Neural cell (in vitro differentiated cells): ENCODE measurements around the gene LRIG1.

Source experiments
- CTCF ChIP-seq: fragments of 450-650 bp; IDR thresholded peaks from 2 replicates; pipeline ENCODE4 v1.5.1; 2014; ENCODE audit warnings: antibody characterized with exemption, mild to moderate bottlenecking, moderate library complexity; ENCODE audit not compliant: poor library complexity, severe bottlenecking
- EP300 ChIP-seq: fragments of 450-650 bp; conservative IDR thresholded peaks from 2 replicates; pipeline ENCODE4 v1.6.1; 2014; ENCODE audit warnings: antibody characterized with exemption, mild to moderate bottlenecking, moderate library complexity; ENCODE audit not compliant: poor library complexity, severe bottlenecking
- EZH2 ChIP-seq: fragments of 200-600, 300-800 bp; shearing (Covaris generic), sonication (generic); IDR thresholded peaks from 2 replicates; pipeline ENCODE4 v1.6.1; 2014; ENCODE audit warnings: antibody characterized with exemption, low read length, borderline replicate concordance, mild to moderate bottlenecking; ENCODE audit not compliant: insufficient read depth, poor library complexity, severe bottlenecking
- POLR2AphosphoS5 ChIP-seq: IDR thresholded peaks from 2 replicates; pipeline ENCODE4 v1.6.1; 2012
- RAD21 ChIP-seq: fragments of 450-650 bp; conservative IDR thresholded peaks from 2 replicates; pipeline ENCODE4 v1.6.1; 2014; ENCODE audit warnings: antibody characterized with exemption, mild to moderate bottlenecking, moderate library complexity
- REST ChIP-seq: IDR thresholded peaks from 2 replicates; pipeline ENCODE4 v1.6.1; 2012; ENCODE audit warnings: borderline replicate concordance
- SMC3 ChIP-seq: fragments of 450-650 bp; conservative IDR thresholded peaks from 2 replicates; pipeline ENCODE4 v1.6.1; 2014; ENCODE audit warnings: antibody characterized with exemption, mild to moderate bottlenecking, moderate library complexity; ENCODE audit not compliant: poor library complexity
- TAF1 ChIP-seq: IDR thresholded peaks from 2 replicates; pipeline ENCODE4 v1.6.1; 2012; ENCODE audit warnings: low read depth

GRCh38 chr3:66490984-66491383 is 9.8 kb downstream of the LRIG1 start:
- TF ChIP-seq CTCF: no peak
- no peak for TF ChIP-seq EP300
- TF ChIP-seq REST: no peak
- TF ChIP-seq TAF1: no peak
- TF ChIP-seq SMC3: no peak
- no peak for TF ChIP-seq EZH2
- TF ChIP-seq POLR2AphosphoS5: no peak
- no peak for TF ChIP-seq RAD21
